ENCODE results near the gene GABBR2. TPM values are rescaled to one million over a fixed set of nuclear protein-coding genes. Genes with fewer than 3 reads are reported as not detected.

Gene GABBR2
- polyA plus RNA-seq, 4 donors, result 2.7 to 5.0 (median 4.6) TPM

DNA sequence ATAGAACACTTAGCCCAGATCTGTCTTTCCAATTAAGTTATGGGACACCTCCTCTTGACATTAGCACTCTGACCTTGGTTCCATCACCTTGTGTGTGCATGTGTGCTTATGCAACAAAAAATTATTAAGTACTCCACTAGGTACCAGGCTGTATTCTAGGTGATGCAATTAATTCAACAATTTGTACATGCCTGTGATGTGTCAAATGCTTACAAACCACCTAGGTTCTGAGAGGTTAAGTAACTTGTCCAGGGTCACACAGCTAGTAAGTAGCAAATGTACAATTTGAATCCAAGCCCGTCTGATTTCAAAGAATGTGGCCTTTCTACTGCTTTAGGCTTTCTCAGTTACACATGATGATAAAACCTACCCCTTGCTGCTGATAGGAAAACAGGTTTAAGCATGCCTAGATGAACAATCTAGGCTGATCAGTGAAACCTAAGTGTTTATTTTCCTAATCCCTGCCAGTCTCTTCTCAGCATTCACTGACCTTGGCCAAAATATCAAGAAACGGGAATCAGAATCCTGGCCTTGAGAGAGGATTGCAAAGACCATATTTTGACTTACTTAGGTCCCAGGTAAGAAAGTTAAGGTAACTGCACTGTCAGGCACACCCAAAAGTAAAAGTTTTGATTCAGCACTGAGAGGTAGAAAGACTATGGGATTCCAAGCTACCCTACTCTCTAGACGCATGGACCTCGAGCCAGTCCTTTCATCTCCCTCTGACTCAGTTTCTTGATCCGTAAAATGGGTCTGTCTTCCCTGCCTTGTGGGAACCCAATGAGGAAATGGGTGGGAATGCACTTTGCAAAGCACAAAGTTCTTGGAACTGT lies 454.3 kb downstream of the GABBR2 start:
- DNase-seq (ENCODE audit: low read depth in 4 of 4, low spot score in 3 of 4), result no peak

GRCh38 chr9:98253565-98253964 lies 455.2 kb downstream of the GABBR2 start:
- no peak for DNase-seq (ENCODE audit: low read depth in 4 of 4, low spot score in 3 of 4)

GRCh38 chr9:98251551-98251950 lies 457.2 kb downstream of the GABBR2 start:
- no peak for DNase-seq (ENCODE audit: low read depth in 4 of 4, low spot score in 3 of 4)

- no peak for DNase-seq (ENCODE audit: low read depth in 4 of 4, low spot score in 3 of 4)
These were observed 459.0 kb downstream of the GABBR2 start for GRCh38 chr9:98249771-98250170.

DNA sequence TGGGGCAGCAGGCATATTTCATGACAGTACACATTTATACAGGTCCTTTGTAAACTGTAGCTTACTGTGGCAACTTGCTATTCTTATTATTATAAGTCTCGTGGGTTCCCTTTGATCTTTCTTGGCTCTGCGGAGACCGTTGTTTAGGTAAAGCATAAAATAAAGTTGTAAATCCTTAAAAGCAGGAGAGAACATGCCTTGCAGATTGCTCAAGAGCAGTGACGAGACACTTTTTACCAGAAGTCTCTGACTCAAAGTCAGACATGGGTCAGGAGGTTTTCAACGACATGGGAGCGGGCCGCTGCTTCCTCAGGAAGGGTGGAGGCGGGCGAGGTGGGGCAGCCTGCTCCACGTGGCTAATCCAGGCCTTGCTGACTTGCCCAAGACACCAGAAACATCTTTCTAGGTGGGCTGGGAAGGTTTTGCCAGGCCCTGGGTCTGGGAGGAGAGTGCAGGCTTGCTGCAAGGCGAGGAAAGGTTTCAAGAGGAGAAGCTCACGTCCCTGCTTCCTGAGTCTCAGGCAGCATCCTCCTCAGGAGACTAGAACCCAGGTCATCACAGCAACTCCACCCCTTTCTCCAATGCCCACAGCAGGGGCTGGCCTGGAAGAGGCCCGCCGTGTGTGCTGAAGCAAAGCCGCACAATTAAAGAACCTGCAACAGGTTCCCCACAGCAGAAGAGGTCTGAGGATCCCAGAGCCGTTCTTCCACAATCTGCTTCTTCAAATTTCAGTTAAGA lies 459.8 kb downstream of the GABBR2 start:
- no peak for DNase-seq (ENCODE audit: low read depth in 4 of 4, low spot score in 3 of 4)

- DNase-seq (ENCODE audit: low read depth in 4 of 4, low spot score in 3 of 4), result no peak
These were observed 460.7 kb downstream of the GABBR2 start for GRCh38 chr9:98247831-98248657.

DNA sequence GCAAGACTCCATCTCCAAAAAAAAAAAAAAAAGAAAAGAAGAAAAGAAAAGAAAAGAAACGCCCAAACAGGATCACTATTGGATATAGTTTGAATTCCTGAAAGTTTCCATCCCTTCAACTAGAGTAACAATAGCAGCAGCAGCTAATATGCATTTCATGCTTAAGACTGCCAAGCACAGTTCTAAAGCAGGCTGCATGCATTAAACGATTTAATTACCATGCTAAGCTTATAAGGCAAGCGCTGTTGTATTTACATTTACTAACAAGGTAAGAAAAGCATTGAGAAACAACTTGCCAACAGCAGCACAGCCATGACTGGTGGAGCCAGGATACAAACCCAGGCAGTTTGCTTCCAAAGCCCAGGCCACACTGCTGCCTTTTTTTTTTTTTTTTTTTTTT lies 466.3 kb downstream of the GABBR2 start:
- DNase-seq (ENCODE audit: low read depth in 4 of 4, low spot score in 3 of 4), result no peak

GRCh38 chr9:98241357-98242300 lies 467.1 kb downstream of the GABBR2 start:
- no peak for DNase-seq (ENCODE audit: low read depth in 4 of 4, low spot score in 3 of 4)

DNA sequence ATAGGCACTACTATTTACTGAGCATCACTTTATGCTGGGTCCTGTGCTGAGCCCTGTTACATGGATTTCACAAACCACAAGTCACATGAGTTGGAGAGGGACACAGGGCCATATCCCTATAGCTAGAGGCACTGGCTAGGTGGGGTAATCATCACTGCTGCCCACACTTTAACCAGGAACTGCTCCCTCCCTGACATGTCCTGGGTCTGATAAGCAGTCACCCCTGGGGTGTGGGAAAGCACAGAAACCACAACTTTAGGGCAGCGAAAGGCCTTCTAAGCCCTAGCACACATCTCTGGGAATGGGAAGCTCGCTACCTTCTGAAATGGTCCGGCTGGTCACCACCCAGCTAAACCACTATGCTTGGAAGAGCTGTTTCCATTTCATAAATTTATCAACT lies 468.3 kb downstream of the GABBR2 start:
- no peak for DNase-seq (ENCODE audit: low read depth in 4 of 4, low spot score in 3 of 4)

Other genes with a start within 250 kb of the GABBR2 start
- gene ANKS6, start 87.6 kb upstream of the GABBR2 start, polyA plus RNA-seq (ENCODE audit: insufficient read length in 4 of 4), result 10 to 100 TPM; 25.4 to 27.3 (median 26.3) TPM
- 10 to 100 TPM in 1 of 4 donors, 1 to 10 TPM in 3; 7.9 to 14.8 (median 9.7) TPM for gene GALNT12, start 98.7 kb upstream of the GABBR2 start, polyA plus RNA-seq (ENCODE audit: insufficient read length in 4 of 4)
- gene COL15A1, start 235.0 kb upstream of the GABBR2 start, polyA plus RNA-seq (ENCODE audit: insufficient read length in 4 of 4), result 10 to 100 TPM; 30.1 to 36.2 (median 35.0) TPM

Data from right renal pelvis (tissue), 4 donors.